NCI-H1417 treated with DMSO at 0.1 percent for 48 hours (cell line): ENCODE measurements around the gene ATP2B2.

Experiments
- DNase-seq: peaks from one replicate; lab custom pipeline; 2025; lab: John Stamatoyannopoulos, UW

ATP2B2 gene

DNA sequence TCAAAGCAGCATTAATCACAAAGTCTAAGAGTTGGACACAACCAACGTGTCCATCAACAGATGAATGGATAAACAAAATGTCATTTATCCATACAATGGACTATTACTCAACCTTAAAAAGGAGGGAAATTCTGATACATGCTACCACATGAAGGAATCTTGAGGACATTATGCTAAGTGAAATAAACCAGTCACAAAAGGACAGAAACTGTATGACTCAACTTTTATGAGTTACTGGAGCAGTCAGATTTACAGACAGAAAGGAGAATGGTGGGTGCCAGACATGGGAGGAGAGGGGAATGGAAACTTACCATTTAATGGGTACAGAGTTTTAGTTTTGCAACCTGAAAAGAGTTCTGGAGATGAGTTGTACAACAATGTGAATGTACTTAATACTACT, 141.5 kb downstream of the ATP2B2 start:
- DNase-seq, result no peak

DNA sequence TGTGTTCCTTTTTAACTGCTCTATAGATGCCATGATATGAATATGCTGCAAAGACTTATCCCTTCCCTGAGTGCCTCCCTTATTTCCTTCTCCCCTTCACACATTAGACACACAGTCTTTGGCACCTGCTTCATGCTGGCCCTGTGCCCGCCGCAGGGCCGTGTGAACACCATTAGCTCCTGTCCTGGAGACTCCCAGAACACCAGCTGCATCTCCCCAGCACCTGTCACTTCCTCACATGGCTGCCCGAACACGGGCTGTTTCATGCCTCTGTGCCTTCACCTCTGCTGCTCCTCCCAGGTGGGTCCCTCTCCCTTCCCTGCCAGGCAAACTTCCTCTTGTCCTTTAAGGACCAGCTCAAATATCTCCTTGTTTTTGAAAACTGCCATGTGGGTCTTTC, 144.0 kb downstream of the ATP2B2 start:
- DNase-seq, result no peak

GRCh38 chr3:10360478-10360877, 144.9 kb downstream of the ATP2B2 start:
- no peak for DNase-seq

DNA sequence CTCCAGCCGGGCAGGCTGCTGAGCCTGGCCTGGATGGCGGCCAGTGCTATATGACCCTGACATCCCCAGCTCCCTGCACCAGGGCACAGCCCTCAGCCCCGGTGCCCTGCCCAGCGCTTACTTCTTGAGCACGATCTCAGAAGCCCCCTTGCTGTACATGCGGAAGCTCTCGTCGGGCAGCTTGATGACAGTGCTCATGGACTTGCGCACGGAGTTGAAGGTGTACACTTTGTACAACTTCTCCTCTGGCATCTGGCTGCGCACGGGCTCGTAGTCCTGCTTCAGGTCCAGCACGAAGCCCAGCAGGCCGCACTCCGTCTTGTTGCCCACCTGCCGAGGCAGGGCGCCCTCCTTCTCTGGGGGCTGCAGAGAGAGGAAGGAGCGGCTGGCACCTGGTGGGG, 145.6 kb downstream of the ATP2B2 start:
- no peak for DNase-seq

DNA sequence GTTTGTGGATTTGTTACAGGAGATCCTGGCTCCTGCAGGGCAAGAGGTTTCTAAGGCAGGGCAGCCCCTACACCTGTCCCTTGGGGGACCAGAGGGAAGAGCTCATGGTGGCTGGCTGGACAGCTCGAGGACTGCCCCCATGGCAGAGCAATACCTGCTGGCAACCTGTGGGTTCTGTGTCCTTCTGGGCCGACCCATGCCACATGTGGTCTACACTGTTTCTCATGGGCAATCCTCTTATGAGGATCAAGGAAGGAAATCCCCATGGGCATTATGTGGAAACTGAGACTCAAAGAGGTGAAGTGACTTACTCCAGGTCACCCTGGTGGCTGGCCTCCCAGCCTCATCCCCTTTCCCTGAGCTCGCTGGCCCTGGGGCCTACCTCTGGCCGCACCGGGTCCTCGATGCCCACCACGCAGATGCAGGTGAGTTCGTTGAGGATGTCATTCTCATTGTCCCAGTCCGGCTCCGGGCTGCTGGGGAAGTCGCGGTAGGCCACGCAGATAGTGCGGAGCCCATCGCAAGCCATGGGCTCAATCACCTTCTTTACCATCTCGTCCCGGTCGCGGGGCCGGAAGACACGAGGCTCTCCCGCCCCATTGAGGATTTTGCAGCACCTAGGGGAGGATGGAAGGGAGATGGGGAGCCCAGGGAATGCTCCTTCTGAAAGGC, 146.9 kb downstream of the ATP2B2 start:
- no peak for DNase-seq

DNA sequence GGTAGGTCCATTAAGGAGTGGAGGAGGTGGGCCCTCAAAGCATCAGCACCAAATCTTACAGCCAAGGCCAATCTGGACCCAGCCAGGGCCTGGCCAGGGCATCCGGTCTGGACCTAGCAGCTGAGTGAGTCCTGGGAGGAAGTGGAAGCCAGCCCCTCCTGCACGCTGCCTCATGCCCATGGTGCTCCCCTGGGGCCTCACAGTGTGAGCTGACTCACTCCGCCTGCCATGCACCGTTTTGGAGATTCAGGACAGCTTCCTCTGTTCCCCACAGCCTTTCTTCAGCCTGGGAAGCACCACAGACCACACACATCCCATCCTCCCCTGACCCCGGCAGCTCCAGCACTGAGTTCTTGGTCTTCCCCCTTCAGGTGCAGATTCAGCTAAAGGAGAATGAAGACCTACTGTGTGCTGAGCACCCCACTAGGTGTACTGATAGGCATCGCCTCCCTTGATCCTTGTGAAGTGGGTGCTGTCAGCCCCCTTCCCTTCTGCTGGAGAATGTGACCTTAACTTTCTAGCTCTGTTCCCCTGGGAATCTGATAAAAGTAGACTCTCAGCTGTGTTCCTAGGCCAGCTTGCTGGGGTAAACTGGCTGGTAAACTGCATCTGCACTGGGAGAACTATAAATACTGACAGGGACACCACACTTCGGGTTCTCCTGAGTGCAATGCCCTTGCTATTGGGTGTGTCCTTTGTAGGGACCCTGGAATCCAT, 147.6 kb downstream of the ATP2B2 start:
- no peak for DNase-seq

DNA sequence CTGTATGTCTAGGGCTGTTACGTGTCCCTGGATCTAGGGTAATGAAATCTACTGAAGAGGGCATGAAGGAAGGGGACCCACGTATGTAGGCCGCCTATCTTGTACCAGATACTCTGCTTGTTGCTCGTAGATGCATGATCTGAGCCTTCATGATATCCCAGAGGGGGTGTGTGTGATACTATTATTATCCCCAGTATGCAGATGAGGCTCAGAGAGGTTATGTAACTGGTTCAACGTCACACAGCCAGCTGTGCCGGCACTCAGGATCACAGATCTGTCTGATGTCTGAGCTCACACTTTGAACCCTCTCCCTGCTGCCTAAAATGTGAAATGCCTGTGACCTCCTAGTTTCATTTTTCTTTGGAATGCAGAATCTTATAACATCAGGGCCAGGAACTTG, 148.3 kb downstream of the ATP2B2 start:
- DNase-seq, result no peak

DNA sequence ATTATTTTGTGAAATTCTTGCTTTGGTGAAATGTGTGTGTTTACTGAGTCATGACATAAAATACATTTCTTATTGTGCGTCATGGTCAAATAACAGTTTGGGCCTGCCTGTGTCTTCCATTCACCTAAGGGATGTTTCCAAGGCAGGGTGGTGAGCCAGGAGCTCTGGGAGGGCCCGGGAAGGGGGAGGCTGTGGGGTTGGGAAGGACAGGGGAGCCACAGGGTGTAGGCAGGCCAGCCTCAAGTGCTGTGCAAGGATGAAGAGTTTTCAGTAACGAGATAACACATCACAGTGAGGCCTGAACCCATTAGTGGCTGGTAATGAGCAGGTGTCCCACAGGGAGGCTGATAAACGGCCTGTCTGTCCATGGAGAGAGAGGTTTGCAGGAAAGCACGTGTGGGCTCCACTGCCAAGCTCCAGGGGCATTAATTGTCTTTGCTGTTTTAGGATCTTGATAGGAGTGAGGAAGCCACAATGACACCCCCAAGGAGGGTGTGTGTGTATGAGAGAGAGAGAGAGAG, 148.9 kb downstream of the ATP2B2 start:
- no peak for DNase-seq

DNA sequence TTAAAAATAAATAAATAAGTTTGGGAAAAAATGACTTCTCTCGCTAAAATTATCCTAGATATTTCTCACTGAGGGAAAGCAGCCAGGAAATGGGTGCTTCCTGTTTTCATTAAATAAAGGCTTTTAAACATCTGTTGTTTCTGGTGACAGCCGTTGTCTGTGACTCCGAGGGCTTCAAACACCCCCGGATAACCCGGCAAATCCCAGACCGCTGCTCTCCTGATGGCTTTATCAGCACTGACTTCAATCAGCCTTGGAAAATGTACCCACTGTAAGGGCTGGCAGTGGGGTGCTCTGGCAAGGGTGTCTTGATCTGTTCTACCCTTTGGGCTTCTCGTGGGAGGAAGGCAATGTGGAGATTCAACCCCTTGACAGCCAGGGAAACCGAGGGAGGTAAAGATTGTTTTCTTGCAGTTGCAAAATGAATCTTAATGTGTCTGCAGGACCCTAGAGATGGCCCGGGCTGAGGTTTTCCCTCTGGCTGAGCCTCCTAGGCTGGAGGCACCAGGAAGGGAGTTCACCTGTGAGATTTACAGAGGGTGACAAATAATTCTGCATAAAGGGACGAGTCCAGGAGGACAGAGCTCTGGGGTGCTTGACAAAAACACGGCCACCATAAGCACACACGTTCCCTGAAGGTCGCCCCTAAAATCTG, 150.9 kb downstream of the ATP2B2 start:
- DNase-seq, result no peak

DNA sequence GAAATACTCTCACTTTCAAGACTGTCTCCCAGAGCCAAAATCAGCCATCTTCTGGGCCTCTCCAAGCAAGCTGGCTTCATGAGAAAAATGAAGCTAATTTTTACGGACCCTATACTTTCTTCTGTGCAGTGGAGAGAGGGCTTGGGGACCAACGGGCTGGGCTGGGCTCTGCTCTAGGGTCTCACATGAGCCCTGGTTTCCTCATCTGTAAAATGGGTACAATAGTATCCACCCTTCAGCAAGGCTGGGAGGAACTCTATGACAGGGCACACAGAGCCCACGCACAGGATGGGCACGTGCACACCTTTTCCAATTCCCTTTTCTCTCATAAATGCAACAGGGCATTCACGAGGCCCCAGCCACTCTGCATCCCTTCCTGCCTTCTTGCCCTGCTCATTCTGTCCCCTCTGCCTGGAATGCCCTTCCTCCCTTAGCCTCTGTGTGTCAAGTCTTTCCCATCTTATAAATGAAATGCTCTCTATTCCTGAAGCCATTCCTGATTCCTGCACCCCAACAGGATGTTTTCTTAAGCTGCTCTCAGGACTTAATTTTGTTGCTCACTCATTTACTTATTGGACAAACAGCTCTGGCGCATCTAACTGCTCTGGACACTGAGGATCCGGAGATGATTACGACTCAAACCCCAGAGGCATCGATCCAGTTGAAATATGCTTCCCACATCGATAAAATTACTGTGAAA, 151.6 kb downstream of the ATP2B2 start:
- DNase-seq, result no peak

DNA sequence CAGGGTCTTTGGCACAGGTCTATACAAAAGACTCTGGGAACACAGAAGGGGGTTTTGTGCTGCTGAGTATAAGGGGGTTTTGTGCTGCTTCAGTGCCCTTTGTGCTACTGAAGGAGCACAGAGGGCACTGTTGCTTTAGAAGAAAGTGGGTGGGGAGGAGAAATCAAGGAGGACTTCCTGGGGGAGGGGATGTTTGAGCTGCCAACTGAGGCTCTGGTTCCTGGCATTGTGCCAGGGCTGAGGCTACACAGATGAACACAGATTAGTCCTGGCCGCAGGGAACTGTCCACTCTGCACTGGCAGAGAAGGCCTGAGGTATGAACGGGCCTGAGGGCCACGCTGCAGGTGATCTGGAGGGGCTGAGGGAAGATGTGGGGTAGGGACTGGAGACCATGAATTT, 152.2 kb downstream of the ATP2B2 start:
- no peak for DNase-seq

DNA sequence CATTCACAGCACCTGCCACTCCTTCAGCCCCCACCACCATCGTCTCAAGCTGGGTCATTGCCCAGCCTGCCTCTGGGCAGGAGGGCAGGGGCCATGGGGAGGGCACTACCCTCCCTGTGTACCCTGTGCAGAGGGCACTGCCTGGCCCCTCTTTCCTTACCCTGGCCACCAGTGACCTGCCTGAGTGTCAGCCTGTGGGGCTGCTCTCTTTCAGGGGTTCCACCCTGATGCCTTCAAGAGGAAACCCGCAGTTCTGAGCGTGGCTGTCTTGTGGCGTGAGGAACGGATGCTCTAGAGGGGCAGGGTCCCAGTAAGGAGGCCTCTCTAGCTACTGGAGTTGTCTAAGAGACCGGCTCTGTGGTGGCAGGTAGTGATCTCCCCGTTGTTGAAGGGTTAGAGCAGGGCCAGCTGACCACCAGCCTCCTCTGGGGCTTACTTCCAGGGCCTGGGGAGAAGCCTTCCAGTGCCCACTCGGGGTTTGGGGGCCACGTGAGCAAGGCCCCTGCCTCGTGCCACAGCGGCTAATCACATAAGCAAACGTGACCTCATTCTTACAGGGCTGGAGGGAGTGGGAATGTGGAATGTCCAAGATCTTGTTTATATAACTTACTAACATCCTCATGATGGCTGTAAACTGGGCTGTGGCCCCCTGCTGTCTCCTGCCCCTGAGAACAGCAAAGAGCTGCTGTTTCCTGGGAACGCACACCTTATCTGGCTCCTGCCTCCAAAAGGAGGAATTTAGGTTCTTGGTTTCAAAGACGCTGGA, 153.1 kb downstream of the ATP2B2 start:
- no peak for DNase-seq

DNA sequence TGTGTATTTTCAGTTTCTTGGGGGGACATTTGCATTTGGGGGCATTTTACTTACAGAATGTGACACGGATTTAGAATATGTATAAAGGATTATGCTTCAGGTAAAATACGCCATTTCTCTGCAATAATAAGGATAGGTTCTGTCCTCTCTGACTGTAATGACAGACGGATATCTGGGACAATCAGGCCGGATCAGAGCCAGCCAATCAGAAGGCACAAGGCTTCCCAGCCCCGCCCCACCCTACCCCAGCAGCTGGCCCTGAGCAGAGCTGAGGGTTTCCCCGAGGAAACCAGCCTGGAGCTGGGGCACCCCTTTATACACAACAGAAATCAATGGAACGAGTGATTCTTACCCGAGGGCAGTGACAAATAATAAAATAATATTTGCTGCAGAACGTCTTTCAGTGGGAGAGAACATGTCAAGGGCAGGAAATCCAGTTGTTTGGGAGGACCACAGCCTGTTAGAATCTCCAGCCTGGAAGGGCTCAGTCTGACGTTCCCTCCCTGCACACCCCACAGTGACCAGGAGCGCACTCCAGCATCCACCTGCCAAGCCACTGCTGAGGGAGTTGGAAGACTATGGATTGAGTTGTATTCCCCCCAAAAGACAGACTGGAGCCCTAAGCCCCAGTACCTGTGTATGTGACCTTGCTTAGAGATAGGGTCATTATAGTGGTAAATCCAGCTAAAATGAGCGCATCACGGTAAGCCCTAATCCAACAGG, 154.2 kb downstream of the ATP2B2 start:
- no peak for DNase-seq

DNA sequence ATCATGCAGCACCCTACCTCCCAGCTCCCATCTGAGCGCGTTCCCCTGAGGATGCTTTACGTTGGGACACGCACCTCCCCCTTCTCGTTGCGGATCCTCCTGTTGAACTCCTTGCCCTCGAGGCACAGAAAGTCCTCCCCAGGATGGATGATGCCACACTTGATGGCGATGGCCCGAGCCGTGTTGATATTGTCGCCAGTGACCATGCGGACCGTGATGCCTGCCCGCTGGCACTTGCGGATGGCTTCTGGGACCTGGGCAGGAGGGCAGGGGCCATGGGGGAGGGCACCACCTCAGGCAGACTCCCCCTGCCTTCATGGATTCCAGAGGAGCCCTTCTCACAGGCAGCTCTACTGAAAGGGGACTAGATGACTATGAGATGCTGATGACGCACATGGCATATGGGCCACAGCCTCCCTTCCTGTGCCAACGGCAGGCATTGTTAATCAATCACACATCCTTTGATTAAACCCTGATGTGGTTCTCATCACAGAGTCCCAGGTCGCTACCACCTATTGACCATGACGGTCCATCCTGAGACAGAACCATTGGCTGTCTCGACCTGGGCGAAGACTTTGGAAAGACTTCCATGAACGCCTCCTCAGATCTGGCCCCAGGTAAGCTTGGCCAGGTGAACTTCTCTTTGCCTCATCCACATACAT, 154.9 kb downstream of the ATP2B2 start:
- DNase-seq, result no peak

DNA sequence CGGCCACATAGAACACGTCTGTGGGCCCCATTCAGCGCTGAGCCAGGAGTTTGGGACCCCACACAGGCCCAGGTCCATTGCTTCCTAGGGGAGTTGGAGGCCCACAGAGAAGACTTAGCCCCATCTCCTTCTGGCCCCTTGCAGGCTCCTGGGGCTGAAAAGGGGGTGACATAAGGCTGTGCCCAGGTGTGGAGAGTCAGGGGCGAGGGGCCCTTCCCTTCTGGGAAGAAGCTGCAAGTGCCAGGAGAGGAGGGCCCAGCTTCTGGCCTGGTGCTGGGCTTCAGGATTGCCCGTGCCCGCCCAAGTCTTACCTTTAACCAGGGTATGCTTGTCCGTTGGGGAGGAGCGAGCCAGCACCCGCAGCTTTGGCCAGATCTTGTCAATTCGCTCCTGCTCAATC, 155.6 kb downstream of the ATP2B2 start:
- no peak for DNase-seq

GRCh38 chr3:10348404-10348721, 157.0 kb downstream of the ATP2B2 start:
- no peak for DNase-seq

DNA sequence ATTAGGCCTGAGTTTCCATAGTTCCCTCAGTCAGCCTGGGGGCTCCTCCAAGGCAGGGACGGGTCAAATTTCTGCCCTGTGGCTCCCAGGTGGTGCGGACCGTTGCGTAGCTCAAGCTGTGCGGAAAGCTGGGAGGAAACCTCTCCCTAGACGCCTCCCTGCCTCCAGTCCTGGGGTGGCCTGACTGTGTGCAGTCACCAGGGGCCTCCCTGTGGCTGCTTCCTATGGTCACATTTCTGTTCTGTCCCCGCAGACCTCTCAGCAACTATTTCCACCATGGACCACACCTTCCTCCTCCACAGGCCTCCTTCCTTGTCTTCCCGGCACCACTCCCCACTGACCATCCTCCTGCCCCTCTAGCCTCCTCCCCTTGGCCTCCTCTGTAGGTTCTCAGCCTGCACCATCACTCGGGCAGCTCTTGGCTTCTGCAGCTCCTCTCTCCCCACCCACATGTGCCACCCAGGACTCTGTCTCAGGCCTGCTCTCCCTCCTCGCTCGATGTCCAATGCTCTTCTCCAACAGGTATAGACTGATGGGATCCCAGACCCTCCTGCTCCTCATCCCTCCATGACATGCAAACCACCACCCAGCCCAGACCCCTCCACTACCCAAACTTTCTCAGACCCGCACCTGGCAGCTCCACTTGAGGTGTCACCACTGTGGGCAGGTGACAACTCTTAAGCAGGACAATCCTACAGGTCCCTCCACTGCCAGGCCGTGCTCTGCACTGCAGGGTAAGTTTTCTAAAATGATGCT, 157.6 kb downstream of the ATP2B2 start:
- no peak for DNase-seq

DNA sequence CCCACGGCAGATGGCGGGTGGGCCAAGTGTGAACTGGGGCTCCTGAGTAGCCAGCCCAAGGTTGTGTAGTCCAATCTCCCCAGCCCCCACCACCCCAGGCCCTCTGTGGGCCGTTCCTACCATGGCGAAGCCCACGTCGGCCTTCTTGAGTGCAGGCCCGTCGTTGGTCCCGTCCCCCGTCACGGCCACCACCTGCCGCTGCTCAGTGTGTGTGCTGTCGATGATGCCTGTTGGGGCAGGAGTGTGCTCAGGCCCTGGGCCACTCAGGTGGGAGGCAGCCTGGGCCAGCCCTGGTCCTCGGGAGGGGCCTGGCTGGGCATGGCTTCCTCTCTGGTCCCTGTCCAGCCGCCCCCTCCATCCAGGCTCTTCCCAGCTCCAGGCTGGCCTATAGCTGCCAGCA, 159.5 kb downstream of the ATP2B2 start:
- DNase-seq, result no peak

DNA sequence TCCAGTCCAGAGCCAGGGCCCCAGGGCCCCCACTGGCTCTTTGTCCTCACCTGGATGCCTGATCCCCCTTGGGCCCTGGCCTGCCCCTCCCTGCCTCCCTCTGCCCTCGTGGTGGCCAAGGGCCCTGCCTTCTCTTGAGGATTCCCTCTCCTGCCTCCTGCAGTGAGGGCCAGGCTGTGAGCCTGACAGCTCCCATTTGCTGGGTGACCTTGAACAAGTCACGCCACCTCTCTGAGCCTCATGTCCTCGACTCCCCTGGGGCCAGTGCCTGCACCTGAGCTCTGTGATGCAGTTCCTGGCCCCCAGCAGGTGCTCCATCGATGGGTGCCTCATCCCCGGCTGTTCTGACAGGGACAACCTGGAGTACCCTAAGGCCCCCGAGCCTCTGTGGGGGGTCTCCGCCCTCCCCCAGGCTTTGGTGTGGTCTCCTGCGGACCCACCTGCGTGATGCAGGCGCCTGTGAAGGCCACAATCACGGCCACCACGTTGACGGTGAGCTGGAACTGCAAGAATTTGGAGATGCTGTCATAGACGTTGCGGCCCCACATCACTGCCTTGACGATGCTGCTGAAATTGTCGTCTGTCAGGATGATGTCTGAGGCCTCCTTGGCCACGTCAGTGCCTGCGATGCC, 160.3 kb downstream of the ATP2B2 start:
- no peak for DNase-seq
